ENCODE results near the gene WNT9B.

The WNT9B gene

GRCh38 chr17:46854515-46854914 is 3.1 kb downstream of the WNT9B start:
- no peak for DNase-seq (ENCODE audit: low spot score)

GRCh38 chr17:46854948-46855347 is 3.6 kb downstream of the WNT9B start:
- DNase-seq (ENCODE audit: low spot score), result no peak

GRCh38 chr17:46857600-46857999 is 6.2 kb downstream of the WNT9B start:
- DNase-seq (ENCODE audit: low spot score), result no peak

GRCh38 chr17:46859996-46860395 is 8.6 kb downstream of the WNT9B start:
- no peak for DNase-seq (ENCODE audit: low spot score)

- DNase-seq (ENCODE audit: low spot score), result no peak
These were observed 11.6 kb downstream of the WNT9B start for GRCh38 chr17:46862949-46863348.

- DNase-seq (ENCODE audit: low spot score), result no peak
These were observed 12.2 kb downstream of the WNT9B start for GRCh38 chr17:46863383-46864121.

- no peak for DNase-seq (ENCODE audit: low spot score)
These were observed 13.7 kb downstream of the WNT9B start for GRCh38 chr17:46865100-46865499.

- no peak for DNase-seq (ENCODE audit: low spot score)
These were observed 14.9 kb downstream of the WNT9B start for GRCh38 chr17:46866325-46866724.

- DNase-seq (ENCODE audit: low spot score), result no peak
These were observed 15.4 kb downstream of the WNT9B start for GRCh38 chr17:46866747-46867146.

GRCh38 chr17:46868689-46869187 is 17.4 kb downstream of the WNT9B start:
- no peak for DNase-seq (ENCODE audit: low spot score)

GRCh38 chr17:46869296-46869695 is 17.9 kb downstream of the WNT9B start:
- no peak for DNase-seq (ENCODE audit: low spot score)

- DNase-seq (ENCODE audit: low spot score), result no peak
These were observed 18.8 kb downstream of the WNT9B start for GRCh38 chr17:46869975-46870803.

- DNase-seq (ENCODE audit: low spot score), result no peak
These were observed 21.0 kb downstream of the WNT9B start for GRCh38 chr17:46872421-46872820.

GRCh38 chr17:46873941-46874645 is 22.7 kb downstream of the WNT9B start:
- DNase-seq (ENCODE audit: low spot score), result no peak

GRCh38 chr17:46874906-46875305 is 23.5 kb downstream of the WNT9B start:
- DNase-seq (ENCODE audit: low spot score), result no peak

- DNase-seq (ENCODE audit: low spot score), result no peak
These were observed 24.5 kb downstream of the WNT9B start for GRCh38 chr17:46875849-46876352.

- peak; percentile 51 for DNase-seq (ENCODE audit: low spot score)
These were observed 25.0 kb downstream of the WNT9B start for GRCh38 chr17:46876353-46876887.

GRCh38 chr17:46876926-46877325 is 25.5 kb downstream of the WNT9B start:
- no peak for DNase-seq (ENCODE audit: low spot score)

GRCh38 chr17:46877466-46877865 is 26.1 kb downstream of the WNT9B start:
- no peak for DNase-seq (ENCODE audit: low spot score)

GRCh38 chr17:46878055-46878454 is 26.7 kb downstream of the WNT9B start:
- DNase-seq (ENCODE audit: low spot score), result no peak

GRCh38 chr17:46879101-46879500 is 27.7 kb downstream of the WNT9B start:
- no peak for DNase-seq (ENCODE audit: low spot score)

- no peak for DNase-seq (ENCODE audit: low spot score)
These were observed 29.6 kb downstream of the WNT9B start for GRCh38 chr17:46881015-46881414.
